GM10248 (cell line): Measurements from ENCODE around the gene CYP24A1.

Experiments
- CTCF ChIA-PET: fragments of 300-600 bp; sonication (Branson Sonifier 250); formaldehyde crosslinking; extraction: SDS; loops from one replicate; lab custom pipeline; 2021; ENCODE audit warnings: antibody characterized with exemption; lab: Yijun Ruan, JAX
- POLR2A ChIA-PET: fragments of 350-650 bp; sonication (Branson Sonifier 250); formaldehyde crosslinking; extraction: SDS; loops from one replicate; lab custom pipeline; 2020; ENCODE audit warnings: antibody characterized with exemption; lab: Yijun Ruan, JAX
- DNase-seq: peaks from one replicate; pipeline ENCODE4 v3.0.0; 2012; ENCODE audit errors: extremely low spot score
- TF ChIP-seq, protein P1 (sequence below): IDR thresholded peaks from 2 replicates; pipeline ENCODE4 v1.5.1; 2012; ENCODE audit warnings: mild to moderate bottlenecking, low read depth; ENCODE audit errors: extremely low read depth, missing control alignments, control extremely low read depth

CYP24A1 gene

DNA sequence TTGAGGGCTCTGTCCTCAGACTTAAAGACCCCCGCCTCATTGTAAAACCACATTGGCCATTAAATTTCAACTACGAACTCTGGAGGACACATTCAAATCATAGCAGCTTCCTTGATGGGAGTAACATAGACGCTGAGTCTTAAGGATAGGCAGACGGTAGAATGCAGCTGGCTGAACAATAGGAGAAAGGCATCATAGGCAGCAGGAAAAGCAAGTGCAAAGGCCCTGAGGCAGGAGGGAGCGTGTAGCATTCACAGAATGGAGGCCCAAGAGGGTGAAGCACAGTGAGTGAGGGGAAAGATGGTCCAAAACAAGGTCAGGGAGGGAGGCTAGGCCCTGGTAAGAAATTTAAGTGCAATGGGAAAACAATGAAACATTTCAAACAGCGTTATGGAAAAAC lies 25.5 kb upstream of the CYP24A1 start:
- TF ChIP-seq, protein P1, sequence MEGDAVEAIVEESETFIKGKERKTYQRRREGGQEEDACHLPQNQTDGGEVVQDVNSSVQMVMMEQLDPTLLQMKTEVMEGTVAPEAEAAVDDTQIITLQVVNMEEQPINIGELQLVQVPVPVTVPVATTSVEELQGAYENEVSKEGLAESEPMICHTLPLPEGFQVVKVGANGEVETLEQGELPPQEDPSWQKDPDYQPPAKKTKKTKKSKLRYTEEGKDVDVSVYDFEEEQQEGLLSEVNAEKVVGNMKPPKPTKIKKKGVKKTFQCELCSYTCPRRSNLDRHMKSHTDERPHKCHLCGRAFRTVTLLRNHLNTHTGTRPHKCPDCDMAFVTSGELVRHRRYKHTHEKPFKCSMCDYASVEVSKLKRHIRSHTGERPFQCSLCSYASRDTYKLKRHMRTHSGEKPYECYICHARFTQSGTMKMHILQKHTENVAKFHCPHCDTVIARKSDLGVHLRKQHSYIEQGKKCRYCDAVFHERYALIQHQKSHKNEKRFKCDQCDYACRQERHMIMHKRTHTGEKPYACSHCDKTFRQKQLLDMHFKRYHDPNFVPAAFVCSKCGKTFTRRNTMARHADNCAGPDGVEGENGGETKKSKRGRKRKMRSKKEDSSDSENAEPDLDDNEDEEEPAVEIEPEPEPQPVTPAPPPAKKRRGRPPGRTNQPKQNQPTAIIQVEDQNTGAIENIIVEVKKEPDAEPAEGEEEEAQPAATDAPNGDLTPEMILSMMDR, result no peak
- ChIA-PET CTCF (interaction anchor here (0.6 to 12.0 kb wide), 23 partner anchors 11 to 1887 kb away, joined by 3 to 136 read pairs (median 4); partner anchors contain the start of gene PFDN4), POLR2A (no interaction called here)
- DNase-seq, result no peak

DNA sequence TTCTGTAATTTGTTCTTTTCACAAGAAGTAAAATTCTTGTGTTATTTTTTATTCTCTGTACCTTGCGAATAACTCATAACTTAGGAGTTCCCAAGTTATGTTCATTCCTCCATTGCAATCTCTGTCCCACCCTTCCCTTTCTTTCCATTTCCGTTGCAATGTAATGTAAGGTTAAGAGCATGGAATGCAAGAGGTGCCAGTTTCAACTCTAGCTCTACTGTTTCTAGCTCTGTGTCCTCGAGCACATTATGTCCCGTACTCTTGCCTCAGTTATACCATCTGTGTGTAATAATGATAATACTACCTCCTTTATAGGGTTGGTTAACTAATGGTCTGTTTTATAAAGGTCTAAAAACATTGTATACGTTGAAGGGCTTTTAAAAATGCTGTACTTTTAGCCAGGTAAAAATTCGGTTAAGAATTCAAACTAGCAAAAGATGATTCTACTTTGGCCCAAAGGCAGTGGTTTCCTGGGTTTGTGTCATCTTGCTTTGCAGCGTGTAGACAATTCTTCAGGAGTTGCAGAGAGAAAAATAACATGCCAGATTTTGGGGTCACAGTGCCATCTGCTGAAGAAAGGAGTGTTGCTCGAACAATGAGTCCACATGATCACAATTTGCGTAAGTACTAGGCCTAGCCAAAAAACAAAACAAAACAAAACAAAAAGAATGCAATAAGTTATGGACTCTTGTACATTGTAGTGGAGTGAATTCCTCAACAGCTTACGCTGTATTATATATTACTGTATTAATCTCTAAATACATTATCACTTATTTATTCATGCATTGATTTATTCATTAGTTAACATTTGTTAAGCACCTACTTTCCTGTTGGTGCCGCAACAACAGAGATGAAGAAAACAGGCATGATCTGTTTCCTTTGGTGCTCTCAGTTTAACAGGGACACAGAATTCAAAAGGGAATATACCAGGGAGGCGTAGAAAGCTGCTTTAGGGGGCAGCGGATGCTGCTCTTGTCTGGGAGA lies 24.1 kb upstream of the CYP24A1 start:
- TF ChIP-seq, protein P1, result peak; percentile 18
- ChIA-PET POLR2A (no interaction called here), CTCF (interaction anchor here (0.8 to 12.0 kb wide), 11 partner anchors 11 to 786 kb away, joined by 3 to 136 read pairs (median 6); partner anchors contain the start of gene PFDN4)
- DNase-seq, result no peak

DNA sequence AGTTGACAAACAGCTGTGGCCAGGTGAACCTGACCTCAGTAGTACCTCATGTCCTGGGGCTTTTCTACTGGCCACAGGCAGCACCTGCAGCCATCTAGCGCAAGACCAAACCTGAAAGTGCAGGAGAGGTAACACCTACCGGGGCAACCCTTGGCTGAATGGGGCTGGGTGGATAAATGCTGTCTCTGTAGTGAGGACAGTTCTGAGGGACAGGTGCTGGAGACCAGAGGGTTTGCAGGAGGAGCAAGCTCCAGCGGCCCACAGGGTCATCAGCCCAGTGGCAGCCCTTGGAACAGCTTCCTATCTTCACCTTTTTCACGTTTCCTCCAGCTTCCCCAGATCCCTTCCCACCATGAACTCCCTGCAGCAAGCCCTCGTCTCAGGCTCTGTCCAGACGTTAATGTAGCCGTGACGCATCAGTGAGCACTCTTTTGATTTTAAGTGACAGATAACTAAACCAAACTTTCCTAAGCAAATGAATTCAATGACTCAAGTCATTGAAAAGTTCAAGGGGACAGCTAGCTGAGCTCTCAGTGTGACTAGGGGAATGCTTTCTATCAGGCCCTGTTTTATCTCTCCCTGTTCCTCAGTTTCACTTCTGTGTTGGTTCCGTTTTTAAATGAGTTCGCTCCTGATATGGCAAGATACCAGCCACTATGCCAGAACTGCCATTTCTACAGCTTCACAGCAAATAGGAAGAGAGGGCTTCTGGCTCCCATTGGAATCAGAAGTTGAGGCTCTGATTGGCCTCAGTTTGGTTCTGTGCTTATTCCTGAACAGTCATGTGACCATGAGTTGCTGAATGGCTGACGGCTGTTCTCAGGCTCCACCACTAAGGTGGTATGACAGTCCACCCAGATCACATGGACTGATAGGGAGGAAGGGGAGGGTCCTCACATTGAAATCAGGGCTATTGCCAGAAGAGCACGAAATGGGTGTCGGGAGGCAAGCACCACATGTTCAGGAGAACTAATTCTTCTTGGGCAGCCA lies 22.0 kb upstream of the CYP24A1 start:
- POLR2A ChIA-PET, result no interaction called here
- TF ChIP-seq, protein P1, result no peak
- DNase-seq, result no peak
- CTCF ChIA-PET, result interaction anchor here (0.8 to 1.8 kb wide), 4 partner anchors 10 to 109 kb away, joined by 3 to 8 read pairs (median 4); partner anchors contain the start of gene PFDN4

DNA sequence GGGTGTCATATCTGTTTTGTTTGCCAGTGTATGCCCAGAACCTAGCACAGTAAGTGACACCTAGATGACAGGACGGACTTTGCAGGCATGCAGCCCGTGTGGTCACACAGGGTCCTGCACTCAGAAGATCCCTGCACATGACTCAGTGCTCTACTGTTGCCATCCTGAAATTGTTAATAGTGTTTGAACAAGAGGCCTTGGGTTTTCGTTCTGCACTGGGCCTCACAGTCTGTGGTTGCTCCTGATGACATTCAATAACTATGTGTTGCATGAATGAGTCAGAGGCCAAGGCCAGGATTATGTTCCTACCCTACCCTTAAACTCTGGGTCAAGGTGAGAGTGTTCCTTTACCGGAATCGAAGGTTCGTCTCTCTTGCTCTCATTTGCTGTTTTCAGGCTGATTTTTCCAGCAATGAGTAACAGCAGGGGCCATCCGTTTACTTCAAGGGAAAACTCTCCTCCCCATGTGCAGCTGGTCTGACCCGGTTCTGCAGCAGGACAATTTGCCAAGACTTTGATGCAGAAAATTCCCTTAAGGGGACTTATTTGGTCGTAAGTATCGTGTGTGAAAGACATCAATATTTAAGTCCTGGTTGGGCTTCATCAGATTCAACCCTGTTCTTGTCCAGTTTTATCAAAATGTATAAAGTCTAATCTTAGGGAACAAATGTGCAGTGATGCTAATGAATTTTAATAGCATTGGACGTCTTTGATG lies 21.1 kb upstream of the CYP24A1 start:
- TF ChIP-seq, protein P1, result no peak
- CTCF ChIA-PET, result interaction anchor here (1.3 to 1.8 kb wide), 3 partner anchors 10 to 16 kb away, joined by 3 to 8 read pairs (median 6); partner anchors contain the start of gene PFDN4
- POLR2A ChIA-PET, result no interaction called here
- no peak for DNase-seq

DNA sequence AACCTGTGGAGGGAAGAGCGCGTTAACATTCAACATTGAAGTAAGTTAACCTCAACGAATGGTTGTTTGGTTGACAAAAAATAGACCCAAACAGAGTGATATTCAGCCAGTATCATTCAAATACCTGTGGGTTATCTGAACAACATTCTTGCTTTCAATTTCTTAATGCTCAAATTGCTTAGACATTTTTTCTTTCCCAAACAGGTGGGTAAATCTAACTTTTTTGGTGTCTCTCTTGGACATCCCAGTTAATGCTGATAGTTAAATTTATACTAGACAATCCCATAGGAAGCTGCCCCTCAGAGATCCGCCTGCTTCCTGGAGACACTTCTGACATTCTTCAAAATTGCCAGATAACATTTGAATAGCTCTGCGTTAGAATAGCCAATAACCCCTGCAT lies 20.0 kb upstream of the CYP24A1 start:
- ChIA-PET CTCF (interaction anchor here (1.3 kb wide), 1 partner anchor 15 kb away, joined by 3 read pairs; no protein-coding TSS in a partner anchor), POLR2A (no interaction called here)
- TF ChIP-seq, protein P1, result no peak
- no peak for DNase-seq
